Left ventricle myocardium inferior (tissue), 1 donor: Measurements from ENCODE around the gene GNAI3. TPM values are rescaled to one million over a fixed set of nuclear protein-coding genes. Genes with fewer than 3 reads are reported as not detected.

Experiments
- DNase-seq: peaks from one replicate; pipeline ENCODE4 v3.0.0-alpha.2; 2020
- H3K27ac ChIP-seq: fragments of 200-600 bp; replicated peaks from 2 replicates; pipeline ENCODE4 v1.8.0; 2021
- H3K27me3 ChIP-seq: fragments of 200-600 bp; 2 replicates; pipeline ENCODE4 v1.8.0; 2021; ENCODE audit warnings: low read depth
- H3K36me3 ChIP-seq: fragments of 200-600 bp; 2 replicates; pipeline ENCODE4 v1.8.0; 2021
- H3K4me1 ChIP-seq: fragments of 200-600 bp; 2 replicates; pipeline ENCODE4 v1.8.0; 2021
- H3K4me3 ChIP-seq: fragments of 200-600 bp; 2 replicates; pipeline ENCODE4 v1.8.0; 2021; ENCODE audit warnings: mild to moderate bottlenecking, moderate library complexity
- H3K9me3 ChIP-seq: fragments of 200-600 bp; replicated peaks from 2 replicates; pipeline ENCODE4 v1.8.0; 2021
- intact Hi-C: fragments of 100-400 bp; cut with micrococcal nuclease; formaldehyde crosslinking; loops from one replicate; pipeline ENCODE4 v1.11.0; 2022
- total RNA-seq: library from RNA; stranded (reverse); fragmentation: NEBNext Ultra II Directional; extraction: Animal tissue kit (Norgen Biotek cat#: 25700); gene quantifications from one replicate; pipeline ENCODE4 v1.2.1, GENCODE V29; 2021
- TF ChIP-seq, protein P1 (sequence below): fragments of 200-600 bp; IDR thresholded peaks from 2 replicates; pipeline ENCODE4 v1.8.0; 2021; ENCODE audit warnings: antibody characterized with exemption, mild to moderate bottlenecking, borderline replicate concordance
- donor health status: DM: no; HTN: yes; CAD: no; lungs with severe emphysema.

The GNAI3 gene
- total RNA-seq, 1 donor from 2014 or later: 2.0 TPM

DNA sequence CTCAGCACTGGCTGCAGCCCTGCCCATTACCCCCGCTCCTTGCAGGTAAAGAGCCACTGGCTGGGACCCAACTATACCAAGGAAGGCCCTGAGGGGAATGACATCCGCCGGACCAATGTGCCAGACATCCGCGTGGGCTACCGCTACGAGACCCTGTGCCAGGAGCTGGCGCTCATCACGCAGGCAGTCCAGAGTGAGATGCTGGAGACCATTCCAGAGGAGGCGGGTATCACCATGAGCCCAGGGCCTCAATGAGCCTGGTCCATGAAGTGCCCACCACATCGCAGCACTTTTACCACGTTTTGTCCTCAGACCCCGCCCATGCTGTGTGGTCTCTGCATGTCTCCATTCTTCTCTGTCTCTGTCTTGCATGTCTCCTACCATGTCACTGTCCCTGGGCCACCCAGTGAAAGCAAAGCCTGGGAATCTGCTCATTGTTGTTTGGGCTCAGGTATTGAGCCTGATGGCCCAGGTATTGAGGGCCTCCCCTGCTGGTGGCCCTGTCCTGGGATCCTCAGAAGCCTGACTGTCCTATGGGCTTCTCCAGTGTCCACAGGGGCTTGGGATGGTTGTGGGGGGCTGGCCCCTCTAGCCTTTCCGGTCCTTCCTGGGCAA is 82.6 kb downstream of the GNAI3 start:
- peaks cover 48% of the 10 kb centered on the region for H3K36me3 ChIP-seq
- intact Hi-C loops: loop anchor here (5.0 kb wide), 1 partner anchor 84 kb away; the partner anchor contains the start of gene GNAI3

DNA sequence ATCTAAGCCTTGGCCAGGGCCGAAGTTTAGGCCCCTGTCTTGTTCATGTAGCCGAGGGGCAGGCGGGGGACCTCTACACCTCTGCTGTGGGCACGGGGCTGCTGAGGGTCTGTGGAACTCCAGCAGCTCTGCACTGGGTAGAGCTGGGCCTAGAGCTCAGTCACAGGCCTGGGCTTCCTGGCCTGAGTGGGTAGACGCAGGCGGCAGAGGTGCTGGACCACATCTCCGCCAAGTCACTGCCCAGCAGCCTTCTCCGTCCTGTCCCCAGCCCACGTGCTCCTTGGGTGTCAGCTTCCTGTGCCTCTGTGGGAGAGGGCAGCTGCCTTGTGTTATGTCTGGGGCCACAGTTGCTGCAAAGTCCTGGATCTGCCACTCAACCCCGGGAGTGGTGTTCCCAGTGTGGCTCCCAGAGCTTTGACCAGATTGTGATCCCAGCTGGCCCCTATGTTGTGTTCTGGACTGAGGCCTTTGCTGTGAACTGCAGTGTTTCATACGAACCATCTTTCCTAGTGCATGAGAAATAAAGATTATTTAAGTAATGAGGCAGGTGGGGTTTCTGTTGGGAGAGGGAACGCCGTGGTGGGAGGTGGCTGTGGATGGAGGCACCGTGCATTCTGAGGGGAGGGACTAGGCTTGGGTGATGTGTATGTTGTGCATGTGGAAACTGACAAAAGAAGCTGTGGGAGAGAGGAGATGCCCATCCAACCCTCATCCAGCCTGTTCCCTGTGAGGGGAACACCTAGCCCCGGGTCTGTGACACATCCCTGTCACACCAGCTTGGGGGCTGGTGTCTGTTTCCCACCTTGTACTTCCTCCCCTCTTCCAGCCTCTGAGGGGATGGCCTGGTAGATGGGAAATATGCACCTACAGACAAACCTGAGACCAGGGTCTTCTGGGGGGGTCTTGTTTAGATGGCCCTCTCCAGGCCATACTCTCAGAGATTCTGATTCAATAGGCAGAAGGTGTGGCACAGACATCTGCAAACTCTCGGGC is 83.4 kb downstream of the GNAI3 start:
- no peaks in the 10 kb centered on the region for H3K27me3 ChIP-seq
- no peak overlapping the region for H3K27ac ChIP-seq
- TF ChIP-seq, protein P1, sequence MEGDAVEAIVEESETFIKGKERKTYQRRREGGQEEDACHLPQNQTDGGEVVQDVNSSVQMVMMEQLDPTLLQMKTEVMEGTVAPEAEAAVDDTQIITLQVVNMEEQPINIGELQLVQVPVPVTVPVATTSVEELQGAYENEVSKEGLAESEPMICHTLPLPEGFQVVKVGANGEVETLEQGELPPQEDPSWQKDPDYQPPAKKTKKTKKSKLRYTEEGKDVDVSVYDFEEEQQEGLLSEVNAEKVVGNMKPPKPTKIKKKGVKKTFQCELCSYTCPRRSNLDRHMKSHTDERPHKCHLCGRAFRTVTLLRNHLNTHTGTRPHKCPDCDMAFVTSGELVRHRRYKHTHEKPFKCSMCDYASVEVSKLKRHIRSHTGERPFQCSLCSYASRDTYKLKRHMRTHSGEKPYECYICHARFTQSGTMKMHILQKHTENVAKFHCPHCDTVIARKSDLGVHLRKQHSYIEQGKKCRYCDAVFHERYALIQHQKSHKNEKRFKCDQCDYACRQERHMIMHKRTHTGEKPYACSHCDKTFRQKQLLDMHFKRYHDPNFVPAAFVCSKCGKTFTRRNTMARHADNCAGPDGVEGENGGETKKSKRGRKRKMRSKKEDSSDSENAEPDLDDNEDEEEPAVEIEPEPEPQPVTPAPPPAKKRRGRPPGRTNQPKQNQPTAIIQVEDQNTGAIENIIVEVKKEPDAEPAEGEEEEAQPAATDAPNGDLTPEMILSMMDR: no peak
- peaks cover 32% of the 10 kb centered on the region for H3K4me1 ChIP-seq
- peaks cover 44% of the 10 kb centered on the region for H3K36me3 ChIP-seq
- H3K9me3 ChIP-seq: no peaks in the 10 kb centered on the region
- intact Hi-C loops: loop anchor here (5.0 kb wide), 1 partner anchor 85 kb away; the partner anchor contains the start of gene GNAI3
- H3K4me3 ChIP-seq: no peak overlapping the region
- no peak for DNase-seq

More for the DNA sequence above, 82.6 kb downstream of the GNAI3 start:
- Histone ChIP-seq H3K27ac (no peak overlapping the region), H3K4me1 (peaks cover 24% of the 10 kb centered on the region), H3K4me3 (no peak overlapping the region), H3K27me3 (no peaks in the 10 kb centered on the region), H3K9me3 (no peaks in the 10 kb centered on the region)
- no peak for DNase-seq
- TF ChIP-seq, protein P1: no peak

DNA sequence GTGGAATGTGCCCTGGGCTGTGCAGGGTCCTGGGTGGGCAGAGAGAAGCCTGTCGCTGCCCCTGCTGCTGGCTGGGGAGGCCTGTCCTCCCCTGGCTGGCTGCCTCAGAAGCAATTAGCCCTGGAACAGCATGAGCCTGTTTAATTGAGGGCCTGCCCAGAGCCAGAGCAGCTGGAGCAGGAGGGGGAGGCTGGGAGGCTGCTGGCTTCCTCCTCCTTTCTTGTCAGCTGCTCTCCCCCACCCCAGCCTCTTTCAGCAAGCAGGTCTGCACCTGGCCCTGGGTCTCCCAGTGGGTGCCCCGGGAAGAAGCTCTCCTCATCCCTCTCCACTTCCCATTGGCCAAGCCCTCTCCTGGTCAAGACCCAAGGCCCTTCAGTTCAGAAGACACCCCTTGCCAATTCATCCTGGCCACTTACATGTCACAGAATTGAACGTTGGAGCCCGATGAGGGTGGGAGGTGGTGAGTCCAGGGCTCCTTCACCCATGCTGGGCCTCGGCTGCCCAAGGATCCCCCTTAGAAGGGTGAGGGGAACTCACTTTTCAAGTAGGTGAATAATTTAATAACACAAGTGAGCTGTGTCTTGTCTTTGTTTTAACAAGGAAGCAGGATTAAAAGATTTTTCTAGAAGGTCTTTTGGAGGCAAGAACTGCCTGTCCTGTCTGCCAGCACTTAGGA is 84.4 kb downstream of the GNAI3 start:
- Histone ChIP-seq H3K27me3 (no peaks in the 10 kb centered on the region), H3K4me3 (no peak overlapping the region), H3K9me3 (no peaks in the 10 kb centered on the region), H3K27ac (peak overlapping the region; percentile 37), H3K36me3 (peaks cover 35% of the 10 kb centered on the region), H3K4me1 (peaks cover 32% of the 10 kb centered on the region)
- TF ChIP-seq, protein P1: no peak
- intact Hi-C loops: loop anchor here (5.0 kb wide), 1 partner anchor 86 kb away; the partner anchor contains the start of gene GNAI3
- DNase-seq: no peak

DNA sequence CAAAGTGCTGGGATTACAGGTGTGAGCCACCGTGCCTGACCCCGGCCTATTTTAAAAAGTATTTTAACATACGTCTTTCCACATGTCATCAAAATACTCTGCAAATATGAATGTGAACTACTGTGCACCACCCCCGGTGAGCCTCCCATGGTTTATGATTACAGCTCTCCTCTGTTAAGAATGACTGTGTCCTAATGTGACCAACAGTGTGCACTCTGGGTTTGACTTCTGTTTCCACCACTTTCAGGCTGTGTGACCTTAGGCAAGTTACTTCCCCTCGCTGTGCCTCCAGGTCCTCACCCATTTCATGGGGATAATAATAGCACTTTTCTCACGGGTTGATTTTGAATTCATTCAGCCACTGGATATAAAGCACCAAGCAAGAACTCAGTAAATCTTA is 85.9 kb downstream of the GNAI3 start:
- H3K36me3 ChIP-seq: peaks cover 20% of the 10 kb centered on the region
- H3K4me3 ChIP-seq: no peak overlapping the region
- TF ChIP-seq, protein P1: no peak
- no peaks in the 10 kb centered on the region for H3K9me3 ChIP-seq
- intact Hi-C loops: loop anchor here (5.0 kb wide), 1 partner anchor 87 kb away; the partner anchor contains the start of gene GNAI3
- no peaks in the 10 kb centered on the region for H3K27me3 ChIP-seq
- no peak for DNase-seq
- H3K4me1 ChIP-seq: peaks cover 32% of the 10 kb centered on the region
- no peak overlapping the region for H3K27ac ChIP-seq
